Middle frontal gyrus (tissue), 1 donor: ENCODE results near the gene GP2.
"Not testable (repeated sequence)": the region's sequence is repeated elsewhere in the genome, so short reads cannot be mapped to it uniquely, and the experiment has no call there.

Experiments used
- DNase-seq: peaks from one replicate; pipeline ENCODE4 v3.0.0-alpha.2; 2015; ENCODE audit warnings: low spot score; ENCODE audit errors: extremely low spot score

The GP2 gene

GRCh38 chr16:20325005-20325404 is 2.3 kb downstream of the GP2 start:
- DNase-seq = no peak

- DNase-seq = no peak
Observed at GRCh38 chr16:20323591-20324117, 3.7 kb downstream of the GP2 start.

GRCh38 chr16:20322696-20323095 is 4.6 kb downstream of the GP2 start:
- DNase-seq = no peak

GRCh38 chr16:20321671-20322070 is 5.6 kb downstream of the GP2 start:
- no peak for DNase-seq

- not testable (repeated sequence) for DNase-seq
Observed at GRCh38 chr16:20321051-20321450, 6.3 kb downstream of the GP2 start.

- no peak for DNase-seq
Observed at GRCh38 chr16:20320592-20320991, 6.7 kb downstream of the GP2 start.

- DNase-seq = no peak
Observed at GRCh38 chr16:20320178-20320577, 7.1 kb downstream of the GP2 start.

GRCh38 chr16:20319406-20319805 is 7.9 kb downstream of the GP2 start:
- no peak for DNase-seq

GRCh38 chr16:20318437-20318836 is 8.9 kb downstream of the GP2 start:
- no peak for DNase-seq

GRCh38 chr16:20318006-20318405 is 9.3 kb downstream of the GP2 start:
- DNase-seq = no peak

- DNase-seq = no peak
Observed at GRCh38 chr16:20317117-20317516, 10.2 kb downstream of the GP2 start.

GRCh38 chr16:20316715-20317114 is 10.6 kb downstream of the GP2 start:
- no peak for DNase-seq

GRCh38 chr16:20315764-20316163 is 11.5 kb downstream of the GP2 start:
- DNase-seq = no peak

GRCh38 chr16:20314575-20314974 is 12.7 kb downstream of the GP2 start:
- no peak for DNase-seq

GRCh38 chr16:20313741-20314140 is 13.6 kb downstream of the GP2 start:
- DNase-seq = no peak

- not testable (repeated sequence) for DNase-seq
Observed at GRCh38 chr16:20312536-20313095, 14.7 kb downstream of the GP2 start.

GRCh38 chr16:20311548-20311947 is 15.8 kb downstream of the GP2 start:
- no peak for DNase-seq

- DNase-seq = no peak
Observed at GRCh38 chr16:20310421-20311395, 16.6 kb downstream of the GP2 start.

- no peak for DNase-seq
Observed at GRCh38 chr16:20309786-20310185, 17.5 kb downstream of the GP2 start.

- DNase-seq = no peak
Observed at GRCh38 chr16:20308801-20309590, 18.3 kb downstream of the GP2 start.

- no peak for DNase-seq
Observed at GRCh38 chr16:20308266-20308665, 19.0 kb downstream of the GP2 start.

- no peak for DNase-seq
Observed at GRCh38 chr16:20307791-20308190, 19.5 kb downstream of the GP2 start.
